PC-3 (cell line): ENCODE results near the gene SMIM1. TPM values are rescaled to one million over a fixed set of nuclear protein-coding genes. Genes with fewer than 3 reads are reported as not detected.

ENCODE experiments used
- ATAC-seq: fragments of 200-7000 bp; cut with Tn5 transposase; 2 replicates; pipeline ENCODE4 v1.9.1; 2020; ENCODE audit warnings: mild to moderate bottlenecking, moderate library complexity
- BruUV-seq: library from RNA; stranded (reverse); fragments of 400-500 nt; replicated peaks from 2 replicates; lab custom pipeline; 2021; lab: Mats Ljungman, UMichigan
- CTCF ChIA-PET: fragments of 300-600 bp; sonication (Branson Sonifier 250); formaldehyde crosslinking; loops from one replicate; lab custom pipeline; 2022; ENCODE audit warnings: antibody characterized with exemption; lab: Charles Lee
- POLR2A ChIA-PET: fragments of 300-600 bp; sonication (Branson Sonifier 250); formaldehyde crosslinking; loops from one replicate; lab custom pipeline; 2022; ENCODE audit warnings: antibody characterized with exemption; ENCODE audit not compliant: unreplicated experiment; lab: Charles Lee
- DNase-seq: peaks from one replicate; pipeline ENCODE4 v3.0.0-alpha.2; 2015
- H2AFZ ChIP-seq: fragments of 300-600 bp; sonication (generic); 2 replicates; pipeline ENCODE4 v1.6.0; 2016; ENCODE audit warnings: antibody characterized with exemption, low read length
- H3F3A ChIP-seq: fragments of 300-600 bp; sonication (generic); one replicate; pipeline ENCODE4 v1.6.0; 2017; ENCODE audit warnings: antibody characterized with exemption, low read length, control low read depth, mild to moderate bottlenecking; ENCODE audit not compliant: unreplicated experiment
- H3K27ac ChIP-seq: fragments of 300-600 bp; sonication (generic); 2 replicates; pipeline ENCODE4 v1.5.1; 2016; ENCODE audit warnings: mild to moderate bottlenecking, low read length
- H3K27me3 ChIP-seq: fragments of 300-600 bp; sonication (generic); 2 replicates; pipeline ENCODE4 v1.6.1; 2016; ENCODE audit warnings: low read length, mixed read lengths
- H3K36me3 ChIP-seq: fragments of 300-600 bp; sonication (generic); 2 replicates; pipeline ENCODE4 v1.6.1; 2016; ENCODE audit warnings: low read depth, mixed run types, low read length, mixed read lengths
- H3K4me1 ChIP-seq: fragments of 300-600 bp; sonication (generic); 2 replicates; pipeline ENCODE4 v1.5.1; 2016; ENCODE audit warnings: low read length; ENCODE audit not compliant: insufficient read depth
- H3K4me2 ChIP-seq: fragments of 300-600 bp; sonication (generic); 2 replicates; pipeline ENCODE4 v1.6.0; 2016; ENCODE audit warnings: low read length
- H3K4me3 ChIP-seq: fragments of 300-600 bp; sonication (generic); 2 replicates; pipeline ENCODE4 v1.5.1; 2016; ENCODE audit warnings: mild to moderate bottlenecking, low read length, mixed read lengths
- H3K79me2 ChIP-seq: fragments of 300-600 bp; sonication (generic); 2 replicates; pipeline ENCODE4 v1.6.1; 2017; ENCODE audit warnings: low read length, mixed read lengths
- H3K9ac ChIP-seq: fragments of 300-600 bp; sonication (generic); 2 replicates; pipeline ENCODE4 v1.6.0; 2016; ENCODE audit warnings: mild to moderate bottlenecking, low read length
- H3K9me2 ChIP-seq: fragments of 300-600 bp; sonication (generic); replicated peaks from 2 replicates; pipeline ENCODE4 v1.6.1; 2016; ENCODE audit warnings: mixed run types, low read length, mixed read lengths
- H3K9me3 ChIP-seq: fragments of 300-600 bp; sonication (generic); 2 replicates; pipeline ENCODE4 v1.6.1; 2016; ENCODE audit warnings: low read length, mixed read lengths
- H4K20me1 ChIP-seq: fragments of 300-600 bp; sonication (generic); 2 replicates; pipeline ENCODE4 v1.6.1; 2016; ENCODE audit warnings: low read length, mixed read lengths
- EZH2 ChIP-seq: fragments of 300-600 bp; sonication (generic); IDR thresholded peaks from one replicate; pipeline ENCODE4 v1.6.1; 2017; ENCODE audit warnings: antibody characterized with exemption, mild to moderate bottlenecking, low read length; ENCODE audit not compliant: unreplicated experiment
- EZH2phosphoT487 ChIP-seq: fragments of 300-600 bp; sonication (generic); IDR thresholded peaks from 2 replicates; pipeline ENCODE4 v1.6.1; 2018; ENCODE audit warnings: mild to moderate bottlenecking, antibody characterized with exemption, low read length, borderline replicate concordance
- intact Hi-C: fragments of 100-400 bp; cut with micrococcal nuclease; formaldehyde crosslinking; loops from 2 replicates; pipeline ENCODE4 v1.9.0; 2023
- total RNA-seq: library from RNA; depleted of rRNA; stranded (reverse); fragments of >200 nt; gene quantifications from 2 replicates; pipeline ENCODE4 v1.2.3, GENCODE V29; 2014
- TF ChIP-seq, protein P1 (sequence below): fragments of 300-600 bp; sonication (generic); conservative IDR thresholded peaks from 2 replicates; pipeline ENCODE4 v1.5.1; 2017; ENCODE audit warnings: antibody characterized with exemption, low read depth, mild to moderate bottlenecking, low read length

The SMIM1 gene
- total RNA-seq, 1 experiment from 2014 or later = 10.8 TPM

DNA sequence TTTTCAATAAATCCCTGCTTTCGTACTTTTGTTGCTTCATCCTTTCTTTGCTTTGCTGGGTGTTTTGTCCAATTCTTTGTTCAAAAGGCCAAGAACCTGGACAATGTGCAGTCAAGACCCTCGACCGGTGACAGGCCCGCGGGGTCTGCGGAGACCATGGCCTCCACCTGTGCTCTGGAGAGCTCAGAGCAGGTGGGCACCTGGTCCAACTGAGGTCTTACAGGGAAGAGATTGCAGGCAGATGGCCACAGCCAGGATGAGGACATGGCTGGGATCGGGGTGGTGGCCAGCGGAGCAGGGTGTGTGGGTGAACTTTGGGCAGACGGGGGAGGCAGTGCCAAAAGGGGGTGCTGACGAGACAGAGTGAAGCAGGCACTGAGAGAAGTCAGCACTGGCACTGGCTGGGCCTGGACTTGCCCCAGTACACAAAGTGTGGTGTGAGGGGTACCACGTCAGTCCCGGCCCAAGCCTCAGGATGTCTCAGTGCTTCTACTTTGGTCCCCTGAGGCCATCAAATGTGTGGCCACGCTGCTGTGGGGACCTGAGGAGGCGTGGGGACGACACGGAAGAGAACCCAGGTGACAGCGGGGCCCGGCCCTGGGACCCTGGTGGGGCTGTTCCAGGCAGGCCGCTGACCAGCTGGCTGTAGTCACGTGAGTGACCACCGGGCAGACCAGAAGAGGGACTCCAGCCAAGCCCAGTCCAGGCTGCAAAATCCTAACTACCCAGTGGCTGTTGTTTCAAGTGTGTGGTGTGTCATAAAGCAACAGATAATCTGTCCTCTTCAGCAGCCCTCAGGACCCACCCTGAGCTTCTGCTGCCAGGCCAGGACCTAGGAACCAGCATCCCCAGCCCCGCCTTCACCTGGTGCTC, 30.7 kb upstream of the SMIM1 start:
- H3K27ac ChIP-seq = no peak overlapping the region
- CTCF ChIA-PET = no interaction called here
- H3F3A ChIP-seq = no peaks in the 10 kb centered on the region
- peaks cover 22% of the 10 kb centered on the region; the same call in 1 of the 2 replicates for H4K20me1 ChIP-seq
- peaks cover 39% of the 10 kb centered on the region for H3K79me2 ChIP-seq
- no peak overlapping the region for H3K9ac ChIP-seq
- ATAC-seq (no peak), DNase-seq (no peak)
- POLR2A ChIA-PET = no interaction called here
- BruUV-seq = no TSS peak
- peaks cover 34% of the 10 kb centered on the region for H3K36me3 ChIP-seq
- TF ChIP-seq EZH2phosphoT487 (no peak), EZH2 (no peak)
- TF ChIP-seq, protein P1, sequence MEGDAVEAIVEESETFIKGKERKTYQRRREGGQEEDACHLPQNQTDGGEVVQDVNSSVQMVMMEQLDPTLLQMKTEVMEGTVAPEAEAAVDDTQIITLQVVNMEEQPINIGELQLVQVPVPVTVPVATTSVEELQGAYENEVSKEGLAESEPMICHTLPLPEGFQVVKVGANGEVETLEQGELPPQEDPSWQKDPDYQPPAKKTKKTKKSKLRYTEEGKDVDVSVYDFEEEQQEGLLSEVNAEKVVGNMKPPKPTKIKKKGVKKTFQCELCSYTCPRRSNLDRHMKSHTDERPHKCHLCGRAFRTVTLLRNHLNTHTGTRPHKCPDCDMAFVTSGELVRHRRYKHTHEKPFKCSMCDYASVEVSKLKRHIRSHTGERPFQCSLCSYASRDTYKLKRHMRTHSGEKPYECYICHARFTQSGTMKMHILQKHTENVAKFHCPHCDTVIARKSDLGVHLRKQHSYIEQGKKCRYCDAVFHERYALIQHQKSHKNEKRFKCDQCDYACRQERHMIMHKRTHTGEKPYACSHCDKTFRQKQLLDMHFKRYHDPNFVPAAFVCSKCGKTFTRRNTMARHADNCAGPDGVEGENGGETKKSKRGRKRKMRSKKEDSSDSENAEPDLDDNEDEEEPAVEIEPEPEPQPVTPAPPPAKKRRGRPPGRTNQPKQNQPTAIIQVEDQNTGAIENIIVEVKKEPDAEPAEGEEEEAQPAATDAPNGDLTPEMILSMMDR = no peak
- peaks cover 23% of the 10 kb centered on the region for H3K4me1 ChIP-seq
- H3K4me3 ChIP-seq = no peak overlapping the region
- intact Hi-C loops = no loop called here
- H3K9me3 ChIP-seq = no peaks in the 10 kb centered on the region
- H2AFZ ChIP-seq = no peak overlapping the region
- H3K4me2 ChIP-seq = no peak overlapping the region
- no peaks in the 10 kb centered on the region for H3K9me2 ChIP-seq
- no peaks in the 10 kb centered on the region for H3K27me3 ChIP-seq

DNA sequence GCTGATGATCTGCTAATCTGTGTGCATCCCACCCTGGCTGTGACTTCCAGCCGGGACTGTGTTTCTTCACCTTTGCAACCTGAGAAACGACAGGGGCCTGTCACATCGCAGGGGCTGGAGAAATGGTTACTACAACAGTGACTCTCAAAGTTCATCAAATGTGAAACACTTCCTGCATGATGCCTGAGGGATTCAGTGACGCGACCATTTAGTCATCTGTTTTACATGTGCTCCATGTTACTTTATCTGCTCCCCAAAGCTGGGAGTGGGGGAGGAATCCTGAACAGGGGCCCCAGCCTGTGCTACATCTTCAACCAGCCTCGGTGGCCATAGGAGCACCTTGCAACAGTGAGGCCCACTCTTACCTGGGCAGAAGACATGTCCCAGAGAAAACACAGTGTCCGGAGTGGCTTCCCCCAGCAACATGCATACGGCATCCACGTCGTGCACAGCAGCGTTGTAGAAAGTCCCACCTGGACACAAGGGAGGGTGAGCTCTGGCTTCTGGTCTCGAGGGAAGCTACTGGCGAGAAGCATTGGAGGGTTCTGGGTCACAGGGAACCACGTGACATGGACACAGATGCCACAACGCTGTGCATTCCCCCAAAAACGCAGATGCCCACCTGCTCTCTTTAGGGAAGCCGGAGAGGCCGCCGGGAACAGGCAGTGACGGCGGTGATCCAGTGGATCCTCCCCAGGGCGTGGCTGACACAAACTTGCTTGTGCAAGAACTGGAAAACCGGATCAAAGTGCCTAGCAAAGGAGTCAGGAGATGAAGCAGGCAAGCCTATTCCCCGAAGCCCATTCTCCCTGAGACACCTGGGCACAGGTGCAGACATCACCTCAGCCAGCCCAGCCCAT, 29.9 kb upstream of the SMIM1 start:
- H3K4me3 ChIP-seq = no peak overlapping the region
- BruUV-seq = no TSS peak
- H3K79me2 ChIP-seq = peaks cover 41% of the 10 kb centered on the region
- TF ChIP-seq, protein P1 = no peak
- TF ChIP-seq EZH2phosphoT487 (no peak), EZH2 (no peak)
- no peaks in the 10 kb centered on the region for H3F3A ChIP-seq
- ChIA-PET CTCF (no interaction called here), POLR2A (no interaction called here)
- no peaks in the 10 kb centered on the region for H3K27me3 ChIP-seq
- H3K36me3 ChIP-seq = peaks cover 30% of the 10 kb centered on the region
- intact Hi-C loops = no loop called here
- no peak overlapping the region for H2AFZ ChIP-seq
- no peak overlapping the region for H3K9ac ChIP-seq
- no peak overlapping the region for H3K27ac ChIP-seq
- H3K4me1 ChIP-seq = peaks cover 26% of the 10 kb centered on the region
- H3K9me2 ChIP-seq = no peaks in the 10 kb centered on the region
- no peak for ATAC-seq
- H3K9me3 ChIP-seq = no peaks in the 10 kb centered on the region
- H4K20me1 ChIP-seq = peaks cover 22% of the 10 kb centered on the region; the same call in 1 of the 2 replicates
- no peak overlapping the region for H3K4me2 ChIP-seq
- no peak for DNase-seq
